HG03457 (cell line): Measurements from ENCODE around the gene TNRC18.
"Not testable (repeated sequence)": the region's sequence is repeated elsewhere in the genome, so short reads cannot be mapped to it uniquely, and the experiment has no call there.

ENCODE experiments used
- ATAC-seq: cut with Tn5 transposase; IDR thresholded peaks from one replicate; pipeline ENCODE4 v1.9.1; 2021; ENCODE audit warnings: moderate number of reproducible peaks; ENCODE audit not compliant: unreplicated experiment

Gene TNRC18

DNA sequence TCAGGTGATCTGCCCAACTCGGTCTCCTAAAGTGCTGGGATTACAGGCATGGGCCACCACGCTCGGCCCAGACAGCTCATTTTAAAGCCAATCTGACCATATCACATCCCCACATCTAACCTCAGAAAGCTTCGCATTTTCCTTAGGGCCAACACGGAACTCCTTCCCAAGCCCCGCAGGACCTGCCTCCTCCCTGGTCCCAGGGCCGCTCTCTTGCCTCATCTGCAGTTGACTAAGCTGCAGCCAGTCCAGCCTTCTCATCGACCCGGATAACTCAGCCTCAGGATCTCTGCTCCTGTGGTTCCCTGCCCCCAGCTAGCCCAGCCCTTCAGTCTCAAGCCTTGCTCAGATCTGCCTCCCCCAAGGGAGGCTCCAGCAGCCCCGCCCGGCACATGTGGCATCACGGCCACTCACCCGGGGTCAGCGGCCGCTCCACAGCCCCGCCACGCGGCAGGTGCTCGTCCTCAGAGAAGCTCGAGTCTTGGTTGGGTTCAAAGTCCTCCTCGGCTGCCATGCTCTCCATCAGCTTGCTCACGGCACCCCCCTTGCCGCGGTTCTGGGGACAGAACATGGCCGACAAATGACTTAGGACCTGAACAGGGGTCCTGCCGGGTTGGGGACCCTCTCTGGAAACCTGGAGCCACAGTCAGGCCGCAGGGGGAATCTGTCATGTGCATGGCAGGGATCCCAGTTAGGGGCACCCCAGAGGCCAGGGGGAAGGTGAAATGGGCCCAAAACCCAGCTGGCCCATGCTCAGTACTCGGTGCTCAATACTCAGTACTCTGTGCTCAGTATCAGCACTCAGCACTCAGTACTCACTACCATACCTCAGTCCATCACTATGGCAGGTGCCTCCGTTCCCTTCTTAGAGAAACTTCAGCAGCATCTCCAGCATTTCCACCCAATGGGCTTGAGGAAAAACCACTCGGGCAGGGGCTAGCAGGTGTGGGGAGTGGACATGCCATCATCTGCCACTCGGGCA is 99.5 kb downstream of the TNRC18 start:
- not testable (repeated sequence) for ATAC-seq

GRCh38 chr7:5322621-5323410 is 100.8 kb downstream of the TNRC18 start:
- ATAC-seq: no peak

DNA sequence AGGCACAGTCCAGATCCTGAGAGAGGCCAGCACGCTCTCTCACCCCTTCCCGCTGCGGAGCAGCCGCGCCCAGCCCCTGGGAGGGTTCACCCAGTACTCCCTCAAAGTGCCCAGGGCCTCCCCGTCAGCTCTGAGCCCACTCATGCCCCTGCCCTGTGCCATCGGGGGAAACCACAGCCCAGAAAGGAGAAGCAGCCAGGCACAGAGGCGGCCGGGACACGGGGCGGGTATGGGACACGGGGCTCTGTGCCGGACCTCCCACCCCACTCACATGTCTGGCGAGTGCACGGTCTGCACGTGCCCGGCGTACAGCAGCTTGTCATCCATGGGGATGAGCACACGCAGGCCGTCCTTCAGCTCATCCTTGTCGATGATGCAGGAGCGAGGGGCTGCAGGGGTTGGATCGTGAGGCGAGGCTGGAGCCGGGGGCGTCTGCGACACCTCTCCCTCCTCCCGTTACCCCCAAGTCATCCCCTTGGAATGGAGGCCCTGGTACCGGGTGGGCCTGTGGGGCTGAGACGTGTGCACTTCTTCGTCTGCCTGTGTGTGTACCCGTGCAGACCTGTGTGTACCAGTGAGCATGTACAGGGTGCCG is 102.7 kb downstream of the TNRC18 start:
- no peak for ATAC-seq

- ATAC-seq: no peak
Observed at GRCh38 chr7:5320391-5320790, 103.2 kb downstream of the TNRC18 start.

DNA sequence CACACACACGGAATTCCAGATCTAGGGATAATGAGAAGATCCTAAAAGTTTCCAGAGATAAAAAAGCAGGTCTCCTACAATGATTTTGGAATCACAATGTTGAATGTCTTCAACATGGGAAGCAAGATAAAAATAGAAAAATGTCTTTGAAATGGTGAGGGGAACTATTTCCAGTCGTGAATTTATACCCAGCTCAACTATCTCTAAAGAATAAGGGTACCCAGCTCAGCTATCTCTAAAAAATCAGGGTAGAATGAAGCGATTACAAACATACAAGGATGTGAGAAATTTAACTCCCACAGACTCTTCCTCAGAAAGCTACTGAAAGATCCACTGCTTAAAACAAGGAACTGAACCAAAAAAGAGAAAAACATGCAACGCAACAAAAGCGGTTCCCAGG is 105.0 kb downstream of the TNRC18 start:
- ATAC-seq: not testable (repeated sequence)

DNA sequence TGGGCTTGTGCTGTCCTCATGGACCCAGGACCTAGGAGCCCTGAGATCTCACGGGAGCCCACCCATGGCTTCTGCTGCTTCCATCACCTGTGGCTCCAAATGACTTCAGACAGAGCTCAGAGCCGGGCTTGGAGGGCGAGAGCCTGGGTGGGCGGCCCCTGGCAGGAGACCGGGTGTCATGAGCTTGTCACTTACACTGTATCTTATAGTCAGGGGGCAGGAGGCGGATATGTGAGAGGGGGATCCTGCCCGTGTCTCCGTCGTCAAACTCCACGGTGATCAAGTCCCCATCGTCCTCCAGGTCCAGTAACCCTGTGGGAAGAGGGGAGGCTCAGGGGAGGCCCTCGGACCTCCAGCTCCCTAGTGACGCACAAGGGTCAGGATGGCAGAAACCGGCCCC is 107.9 kb downstream of the TNRC18 start:
- ATAC-seq: no peak

- no peak for ATAC-seq
Observed at GRCh38 chr7:5314864-5315263, 108.8 kb downstream of the TNRC18 start.

DNA sequence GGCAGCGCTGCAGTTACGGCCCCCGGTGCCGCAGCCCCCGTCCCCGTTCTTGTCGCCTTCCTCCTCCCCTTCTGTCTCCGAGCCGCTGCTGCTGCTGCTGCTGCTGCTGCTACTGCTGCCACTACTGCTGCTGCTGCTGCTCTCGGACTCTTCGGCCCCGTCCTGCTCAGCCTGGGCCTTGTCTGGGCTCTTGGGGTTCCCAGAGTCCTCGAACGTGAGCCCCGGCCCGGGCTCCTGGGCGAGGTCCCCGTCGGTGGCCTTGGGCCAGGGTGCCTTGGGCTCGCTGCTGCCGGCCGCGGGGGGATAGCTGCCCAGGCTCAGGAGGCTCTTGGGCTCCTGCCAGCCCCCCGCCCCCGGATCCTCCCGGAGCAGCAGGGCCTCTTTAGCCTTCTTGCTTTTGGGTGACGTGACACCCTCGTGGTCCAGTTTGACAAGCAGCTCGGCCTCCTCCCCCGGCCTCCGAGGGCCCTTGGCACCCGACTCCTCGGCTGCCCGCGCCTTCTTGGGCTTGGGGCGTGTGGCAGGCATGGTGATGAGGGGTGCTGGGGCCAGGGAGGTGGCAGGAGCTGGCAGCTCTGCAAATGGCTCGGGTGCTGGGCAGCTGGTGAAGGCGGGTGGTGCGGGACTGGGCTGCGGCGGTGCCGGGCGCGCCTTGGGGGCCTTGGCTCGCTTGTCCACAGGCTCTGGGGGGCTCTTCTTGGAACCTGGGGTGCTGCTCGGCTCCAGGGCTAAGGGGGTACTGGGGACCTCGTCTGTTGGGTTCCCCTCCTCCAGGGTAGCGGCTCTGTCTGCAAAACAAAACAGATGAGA is 110.4 kb downstream of the TNRC18 start:
- not testable (repeated sequence) for ATAC-seq

- ATAC-seq: not testable (repeated sequence)
Observed at GRCh38 chr7:5312276-5313070, 111.2 kb downstream of the TNRC18 start.

DNA sequence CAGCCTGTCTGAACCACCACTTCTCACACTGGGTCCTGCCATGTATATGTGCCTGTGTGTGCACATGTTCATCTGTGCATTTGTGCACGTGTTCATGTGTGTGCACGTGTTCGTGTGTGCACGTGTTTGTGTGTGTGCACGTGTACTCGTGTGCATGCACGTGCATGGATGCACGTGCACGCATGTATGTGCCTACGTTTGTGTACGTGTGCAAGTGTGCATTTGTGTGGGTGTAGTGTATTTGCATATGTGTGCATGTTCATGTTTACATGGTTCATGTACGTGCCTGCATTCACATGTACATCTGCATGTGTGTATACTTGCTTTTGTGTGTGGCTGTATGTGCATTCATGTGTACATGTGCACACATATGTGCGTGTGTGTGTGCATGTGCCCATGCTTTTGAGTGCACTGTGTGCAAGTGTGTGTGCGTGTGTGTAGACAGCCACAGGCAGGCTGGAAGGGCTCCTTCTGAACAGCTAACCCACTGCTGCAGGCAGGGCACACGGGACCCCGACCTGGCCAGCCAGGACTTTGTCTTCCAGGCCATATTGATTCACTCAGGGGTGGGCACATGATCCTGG is 112.7 kb downstream of the TNRC18 start:
- no peak for ATAC-seq

GRCh38 chr7:5309146-5309545 is 114.5 kb downstream of the TNRC18 start:
- ATAC-seq: no peak

GRCh38 chr7:5307221-5308142 is 116.2 kb downstream of the TNRC18 start:
- ATAC-seq: not testable (repeated sequence)

- ATAC-seq: not testable (repeated sequence)
Observed at GRCh38 chr7:5305050-5305449, 118.6 kb downstream of the TNRC18 start.

DNA sequence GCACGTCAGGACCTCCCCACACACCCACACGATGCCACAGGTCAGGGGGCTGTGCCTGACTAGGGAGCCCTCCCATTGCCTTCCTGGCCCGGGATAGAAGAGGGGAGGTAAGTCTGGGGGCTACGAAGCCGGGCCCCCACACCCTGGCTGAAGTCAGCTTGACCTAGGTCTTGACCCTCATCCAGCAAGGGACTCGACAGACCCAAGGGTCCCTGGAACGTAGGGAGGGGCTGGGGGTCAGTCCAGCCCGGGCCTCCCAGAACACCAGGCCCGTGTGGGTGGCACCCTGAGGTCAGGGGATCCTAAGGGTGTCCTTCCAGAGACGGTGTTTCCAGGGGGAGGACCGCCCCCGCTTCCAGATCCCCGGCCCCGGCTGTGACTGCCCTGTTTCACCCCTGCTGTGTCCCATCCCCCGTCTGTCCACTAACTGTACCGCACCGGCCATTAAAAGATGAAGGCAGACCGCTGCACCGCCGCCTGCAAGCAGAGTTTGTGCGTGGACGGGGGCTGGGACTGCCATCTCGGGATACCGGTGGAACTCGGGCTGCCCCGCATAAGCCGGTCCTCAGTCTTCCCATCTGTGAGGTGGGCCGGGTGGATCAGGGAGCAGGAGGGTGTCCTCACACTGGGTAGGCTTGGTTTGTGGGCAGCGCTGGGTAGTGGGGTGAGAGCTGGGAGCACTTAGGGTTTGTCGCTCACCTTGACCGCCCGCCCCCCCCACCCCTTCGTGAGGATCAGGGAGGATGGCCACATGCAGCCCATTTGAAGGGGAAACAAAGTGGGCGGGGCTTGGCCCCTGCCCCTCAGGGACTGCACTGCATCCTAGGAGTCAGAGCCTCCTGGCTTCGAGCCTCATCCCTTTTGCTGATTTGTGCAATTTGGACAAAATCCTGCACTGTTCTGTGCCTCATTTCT is 119.8 kb downstream of the TNRC18 start:
- no peak for ATAC-seq

- no peak for ATAC-seq
Observed at GRCh38 chr7:5303061-5303460, 120.6 kb downstream of the TNRC18 start.

GRCh38 chr7:5302577-5302976 is 121.1 kb downstream of the TNRC18 start:
- ATAC-seq: no peak

- no peak for ATAC-seq
Observed at GRCh38 chr7:5300366-5300765, 123.3 kb downstream of the TNRC18 start.
